Skeletal muscle satellite cell (primary cell): Measurements from ENCODE around the gene CHCHD6.

Experiments used
- H3K27me3 ChIP-seq: 2 replicates; pipeline ENCODE4 v1.7.0; 2013; ENCODE audit warnings: low read length; ENCODE audit not compliant: control insufficient read depth, insufficient read depth
- H3K36me3 ChIP-seq: 2 replicates; pipeline ENCODE4 v1.7.0; 2013; ENCODE audit warnings: mild to moderate bottlenecking, control low read depth, low read length; ENCODE audit not compliant: insufficient read depth
- H3K4me1 ChIP-seq: 2 replicates; pipeline ENCODE4 v1.7.0; 2013; ENCODE audit warnings: low read length; ENCODE audit not compliant: control insufficient read depth, insufficient read depth
- H3K4me2 ChIP-seq: 2 replicates; pipeline ENCODE4 v1.7.0; 2013; ENCODE audit warnings: mild to moderate bottlenecking, low read length
- H3K4me3 ChIP-seq: 2 replicates; pipeline ENCODE4 v1.7.0; 2013; ENCODE audit warnings: low read length
- H3K9ac ChIP-seq: 2 replicates; pipeline ENCODE4 v1.7.0; 2013; ENCODE audit warnings: mild to moderate bottlenecking, low read depth, low read length, moderate library complexity
- H3K9me3 ChIP-seq: replicated peaks from 2 replicates; pipeline ENCODE4 v1.7.0; 2013; ENCODE audit warnings: mild to moderate bottlenecking, control low read depth, low read length

The CHCHD6 gene

GRCh38 chr3:126896067-126896441, 192.0 kb downstream of the CHCHD6 start:
- Histone ChIP-seq H3K4me1 (peaks cover 11% of the 10 kb centered on the region), H3K36me3 (no peaks in the 10 kb centered on the region), H3K9ac (no peak overlapping the region), H3K27me3 (no peaks in the 10 kb centered on the region), H3K9me3 (no peaks in the 10 kb centered on the region), H3K4me3 (no peak overlapping the region), H3K4me2 (no peak overlapping the region)

- Histone ChIP-seq H3K9ac (no peak overlapping the region), H3K4me2 (no peak overlapping the region), H3K36me3 (no peaks in the 10 kb centered on the region), H3K4me3 (no peak overlapping the region), H3K27me3 (no peaks in the 10 kb centered on the region), H3K4me1 (peaks cover 15% of the 10 kb centered on the region), H3K9me3 (no peaks in the 10 kb centered on the region)
These were observed 192.9 kb downstream of the CHCHD6 start for GRCh38 chr3:126896968-126897367.

GRCh38 chr3:126897943-126898342, 193.9 kb downstream of the CHCHD6 start:
- H3K9ac ChIP-seq = no peak overlapping the region
- H3K4me1 ChIP-seq = peaks cover 15% of the 10 kb centered on the region
- H3K36me3 ChIP-seq = no peaks in the 10 kb centered on the region
- no peak overlapping the region for H3K4me2 ChIP-seq
- H3K27me3 ChIP-seq = no peaks in the 10 kb centered on the region
- no peaks in the 10 kb centered on the region for H3K9me3 ChIP-seq
- H3K4me3 ChIP-seq = no peak overlapping the region

GRCh38 chr3:126900859-126901540, 197.0 kb downstream of the CHCHD6 start:
- Histone ChIP-seq H3K4me1 (peaks cover 11% of the 10 kb centered on the region), H3K9ac (no peak overlapping the region), H3K4me3 (no peak overlapping the region), H3K4me2 (no peak overlapping the region), H3K36me3 (no peaks in the 10 kb centered on the region), H3K27me3 (no peaks in the 10 kb centered on the region), H3K9me3 (no peaks in the 10 kb centered on the region)

DNA sequence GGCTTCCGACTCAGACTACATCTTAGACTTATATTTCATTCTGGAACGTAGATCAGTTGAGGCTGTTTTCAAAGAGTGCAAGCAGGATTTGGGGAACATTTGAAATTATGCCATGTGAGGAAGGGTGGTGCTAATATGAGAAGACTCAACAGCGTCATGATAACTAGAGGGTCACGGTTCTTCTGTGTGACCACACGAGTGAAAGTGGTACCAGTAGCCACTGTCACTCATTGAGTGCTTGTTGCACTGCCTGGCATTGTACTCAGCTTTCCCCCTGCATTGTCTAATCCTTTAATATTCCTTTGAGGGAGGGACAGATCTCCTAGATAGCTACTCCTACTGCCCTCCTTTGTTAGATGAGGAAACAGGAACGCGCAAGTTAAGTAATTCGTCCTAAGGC, 197.6 kb downstream of the CHCHD6 start:
- Histone ChIP-seq H3K9me3 (no peaks in the 10 kb centered on the region), H3K4me2 (no peak overlapping the region), H3K4me1 (peaks cover 7% of the 10 kb centered on the region), H3K9ac (no peak overlapping the region), H3K27me3 (no peaks in the 10 kb centered on the region), H3K4me3 (no peak overlapping the region), H3K36me3 (no peaks in the 10 kb centered on the region)

DNA sequence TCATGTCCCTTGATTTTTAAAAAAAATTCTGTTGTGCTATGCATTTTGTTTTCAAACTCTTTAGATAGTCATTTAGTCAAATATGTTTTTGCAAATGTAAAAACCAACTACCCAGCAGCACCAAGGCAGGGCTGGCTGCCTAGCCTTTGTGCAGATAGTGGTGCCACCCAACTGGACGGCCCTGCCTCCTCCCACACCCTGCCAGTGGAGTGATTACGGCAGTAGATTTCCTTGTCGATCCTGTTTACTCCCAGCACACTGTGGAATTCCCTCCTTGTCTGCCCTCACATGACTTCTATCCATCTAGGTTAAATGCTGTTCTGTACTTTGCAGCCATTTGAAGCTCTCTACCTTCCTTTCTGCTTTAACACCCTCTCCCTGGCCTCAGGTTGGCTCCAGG, 199.5 kb downstream of the CHCHD6 start:
- no peaks in the 10 kb centered on the region for H3K27me3 ChIP-seq
- H3K4me1 ChIP-seq = peaks cover 7% of the 10 kb centered on the region
- H3K4me2 ChIP-seq = no peak overlapping the region
- H3K36me3 ChIP-seq = no peaks in the 10 kb centered on the region
- no peak overlapping the region for H3K4me3 ChIP-seq
- no peaks in the 10 kb centered on the region for H3K9me3 ChIP-seq
- H3K9ac ChIP-seq = no peak overlapping the region

DNA sequence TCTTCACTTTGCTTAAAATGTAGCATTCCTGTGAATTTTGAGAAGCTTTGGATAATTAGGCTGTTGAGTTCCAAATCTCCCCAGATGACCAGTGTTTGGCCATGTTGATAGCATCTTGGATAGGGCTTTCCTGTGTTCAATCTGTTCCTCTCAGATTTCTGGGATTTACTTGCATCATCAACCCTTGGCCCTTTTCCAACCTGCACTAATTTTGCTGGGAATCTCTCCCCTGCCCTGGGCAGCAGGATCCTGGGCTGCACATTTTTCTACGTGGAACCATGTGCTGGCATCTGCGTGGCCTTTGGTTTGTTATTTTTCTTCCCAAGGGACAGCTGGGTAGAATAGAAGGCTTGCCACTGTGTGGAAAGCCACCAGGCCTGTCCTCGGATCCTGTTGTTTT, 203.5 kb downstream of the CHCHD6 start:
- Histone ChIP-seq H3K9me3 (no peaks in the 10 kb centered on the region), H3K27me3 (no peaks in the 10 kb centered on the region)

GRCh38 chr3:126908752-126909275, 204.8 kb downstream of the CHCHD6 start:
- Histone ChIP-seq H3K36me3 (no peaks in the 10 kb centered on the region), H3K9ac (no peak overlapping the region), H3K27me3 (no peaks in the 10 kb centered on the region), H3K4me2 (no peak overlapping the region), H3K9me3 (no peaks in the 10 kb centered on the region), H3K4me1 (peaks cover 27% of the 10 kb centered on the region), H3K4me3 (no peak overlapping the region)

More for the DNA sequence above, 203.5 kb downstream of the CHCHD6 start:
- Histone ChIP-seq H3K9ac (no peak overlapping the region), H3K36me3 (no peaks in the 10 kb centered on the region), H3K4me3 (no peak overlapping the region), H3K4me1 (peaks cover 23% of the 10 kb centered on the region), H3K4me2 (no peak overlapping the region)

- no peaks in the 10 kb centered on the region for H3K9me3 ChIP-seq
- H3K4me3 ChIP-seq = no peak overlapping the region
- peaks cover 27% of the 10 kb centered on the region for H3K4me1 ChIP-seq
- H3K4me2 ChIP-seq = no peak overlapping the region
- H3K27me3 ChIP-seq = no peaks in the 10 kb centered on the region
- no peak overlapping the region for H3K9ac ChIP-seq
- H3K36me3 ChIP-seq = no peaks in the 10 kb centered on the region
These were observed 206.2 kb downstream of the CHCHD6 start for GRCh38 chr3:126910231-126910630.

- peaks cover 27% of the 10 kb centered on the region for H3K4me1 ChIP-seq
- no peaks in the 10 kb centered on the region for H3K27me3 ChIP-seq
- H3K4me2 ChIP-seq = peak overlapping the region; percentile 50
- peak overlapping the region; percentile 27 for H3K4me3 ChIP-seq
- H3K9me3 ChIP-seq = no peaks in the 10 kb centered on the region
- H3K9ac ChIP-seq = peak overlapping the region; percentile 63
- no peaks in the 10 kb centered on the region for H3K36me3 ChIP-seq
These were observed 207.4 kb downstream of the CHCHD6 start for GRCh38 chr3:126911162-126912026.

GRCh38 chr3:126912027-126912422, 208.0 kb downstream of the CHCHD6 start:
- H3K9me3 ChIP-seq = no peaks in the 10 kb centered on the region
- H3K9ac ChIP-seq = peak overlapping the region; percentile 63
- no peaks in the 10 kb centered on the region for H3K36me3 ChIP-seq
- H3K27me3 ChIP-seq = no peaks in the 10 kb centered on the region
- H3K4me1 ChIP-seq = peaks cover 27% of the 10 kb centered on the region
- peak overlapping the region; percentile 27 for H3K4me3 ChIP-seq
- peak overlapping the region; percentile 50 for H3K4me2 ChIP-seq
